ENCODE data around the gene GRM4.
"Not testable (repeated sequence)": the region's sequence is repeated elsewhere in the genome, so short reads cannot be mapped to it uniquely, and the experiment has no call there.

GRM4 gene

DNA sequence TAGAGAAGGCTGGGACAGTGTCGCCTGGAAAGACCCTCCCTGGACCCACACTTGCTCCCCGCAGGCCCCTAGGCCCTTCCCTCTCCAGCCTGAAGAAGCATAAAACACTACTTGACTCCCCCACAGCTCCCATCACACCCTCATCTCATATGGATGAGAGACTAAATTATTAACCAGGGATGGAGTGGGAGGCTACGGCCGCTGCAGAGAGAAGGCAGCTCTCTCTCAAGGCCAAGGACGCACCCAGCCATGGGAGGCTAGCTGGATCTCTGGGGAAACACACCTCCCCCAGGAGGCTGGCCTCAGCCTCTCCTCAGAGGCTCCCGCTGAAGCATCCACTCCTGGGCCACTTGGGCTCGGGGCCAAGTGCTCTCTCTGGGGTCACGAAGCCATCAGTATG, 102.5 kb downstream of the GRM4 start:
- DNase-seq (ENCODE audit: low spot score): no peak

DNA sequence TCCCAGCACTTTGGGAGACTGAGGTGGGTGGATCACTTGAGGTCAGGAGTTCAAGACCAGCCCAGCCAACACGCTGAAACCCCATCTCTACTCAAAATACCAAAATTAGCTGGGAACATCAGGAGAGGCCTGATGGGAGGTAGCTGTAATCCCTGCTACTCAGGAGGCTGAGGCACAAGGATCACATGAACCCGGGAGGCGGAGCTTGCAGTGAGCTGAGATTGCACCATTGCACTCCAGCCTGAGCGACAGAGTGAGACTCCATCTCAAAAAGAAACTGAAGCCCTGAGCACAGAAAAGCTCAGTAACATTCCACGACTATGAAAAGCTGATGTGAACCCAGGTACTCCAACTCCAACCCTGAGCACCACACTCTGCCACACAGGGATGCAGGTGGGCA, 103.9 kb downstream of the GRM4 start:
- DNase-seq (ENCODE audit: low spot score): not testable (repeated sequence)

DNA sequence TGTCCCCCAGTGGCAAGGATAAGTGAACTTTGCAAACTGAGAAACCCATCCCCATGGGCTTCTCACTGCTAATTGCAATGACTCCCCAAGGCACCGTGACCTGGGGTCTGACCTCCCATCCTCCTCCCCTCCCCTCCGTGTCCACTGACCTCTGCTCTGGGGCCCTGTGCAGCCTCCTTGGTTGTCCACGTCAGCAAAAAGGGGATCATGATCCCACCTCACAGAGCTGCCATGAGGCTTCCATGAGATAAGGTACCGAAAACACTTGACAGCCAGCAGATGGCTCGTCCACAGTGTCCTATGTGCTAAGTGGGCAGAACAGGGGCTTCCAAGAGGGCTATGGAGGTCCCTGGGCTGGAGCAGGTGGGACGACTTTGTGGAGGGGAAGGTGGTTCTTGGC, 104.5 kb downstream of the GRM4 start:
- DNase-seq (ENCODE audit: low spot score): no peak

DNA sequence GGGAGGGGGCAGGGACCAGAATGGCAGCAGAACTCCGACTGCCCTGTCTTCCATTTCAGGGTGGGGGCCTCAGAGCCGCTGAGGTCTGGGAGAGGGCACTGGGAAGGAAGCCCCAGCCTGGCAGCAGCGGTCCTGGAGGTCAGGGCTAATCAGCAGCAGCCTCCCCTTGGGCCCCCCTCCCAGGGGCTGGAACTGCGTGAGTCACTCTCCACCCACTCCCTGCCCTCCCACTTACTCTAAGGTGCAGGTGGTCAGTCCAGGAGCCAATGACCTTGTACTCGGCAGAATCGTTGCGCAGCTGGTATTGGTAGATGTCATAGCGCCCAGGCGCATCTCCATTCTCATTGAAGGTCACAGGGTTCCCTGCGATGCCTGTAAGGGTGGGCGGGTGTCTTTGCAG, 105.9 kb downstream of the GRM4 start:
- no peak for DNase-seq (ENCODE audit: low spot score)

DNA sequence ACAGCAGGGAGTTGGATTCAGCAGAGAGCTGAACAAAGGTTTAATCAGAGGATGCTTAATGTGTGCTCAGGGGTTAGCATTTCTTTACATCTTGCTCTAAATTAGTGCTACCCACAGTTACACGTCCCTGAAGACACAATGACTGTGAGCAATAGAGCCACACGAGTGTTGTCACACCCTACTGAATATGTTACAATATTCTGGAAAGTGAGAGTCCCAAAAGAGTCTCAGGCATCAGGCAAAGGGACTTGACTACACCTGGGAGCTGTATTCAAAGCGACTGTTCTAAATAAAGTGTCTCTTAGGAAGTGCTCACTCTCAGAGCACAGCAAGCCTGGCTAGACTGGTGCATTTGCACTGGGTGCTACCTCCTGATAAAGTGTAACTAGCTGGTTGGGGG, 108.7 kb downstream of the GRM4 start:
- no peak for DNase-seq (ENCODE audit: low spot score)

DNA sequence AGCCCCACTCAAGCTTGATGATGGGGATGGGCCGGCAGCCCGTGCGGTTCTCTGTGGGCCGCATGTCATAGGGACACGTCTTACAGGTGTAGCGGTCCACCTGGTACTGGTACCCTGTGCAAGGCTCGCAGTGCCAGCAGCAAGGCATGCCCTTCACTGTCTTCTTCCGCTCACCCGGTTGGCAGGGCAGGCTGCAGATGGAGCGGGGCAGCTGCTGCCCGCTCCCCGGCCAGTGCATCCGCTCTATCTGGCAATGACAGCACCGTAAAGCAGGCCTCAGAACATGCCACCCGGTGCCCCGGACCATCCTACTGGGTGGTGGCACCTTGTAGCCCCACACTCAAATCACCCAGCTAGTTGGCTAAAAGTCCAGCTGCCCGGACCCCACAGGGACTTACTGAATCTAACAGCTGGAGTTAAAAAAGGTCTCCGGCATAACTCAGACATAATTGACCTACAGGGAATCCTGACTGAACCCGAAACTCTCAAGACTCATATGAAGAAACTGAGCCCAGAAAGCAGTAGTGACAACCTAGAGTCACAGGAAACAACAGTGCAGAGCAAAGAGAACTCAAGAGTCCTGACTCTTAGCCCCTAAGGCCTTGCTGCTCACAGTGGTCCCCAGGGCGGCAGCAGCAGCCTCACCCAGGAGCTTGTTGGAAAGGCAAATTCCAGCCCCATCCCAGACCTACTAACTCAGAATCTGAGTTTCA, 109.4 kb downstream of the GRM4 start:
- DNase-seq (ENCODE audit: low spot score): no peak

DNA sequence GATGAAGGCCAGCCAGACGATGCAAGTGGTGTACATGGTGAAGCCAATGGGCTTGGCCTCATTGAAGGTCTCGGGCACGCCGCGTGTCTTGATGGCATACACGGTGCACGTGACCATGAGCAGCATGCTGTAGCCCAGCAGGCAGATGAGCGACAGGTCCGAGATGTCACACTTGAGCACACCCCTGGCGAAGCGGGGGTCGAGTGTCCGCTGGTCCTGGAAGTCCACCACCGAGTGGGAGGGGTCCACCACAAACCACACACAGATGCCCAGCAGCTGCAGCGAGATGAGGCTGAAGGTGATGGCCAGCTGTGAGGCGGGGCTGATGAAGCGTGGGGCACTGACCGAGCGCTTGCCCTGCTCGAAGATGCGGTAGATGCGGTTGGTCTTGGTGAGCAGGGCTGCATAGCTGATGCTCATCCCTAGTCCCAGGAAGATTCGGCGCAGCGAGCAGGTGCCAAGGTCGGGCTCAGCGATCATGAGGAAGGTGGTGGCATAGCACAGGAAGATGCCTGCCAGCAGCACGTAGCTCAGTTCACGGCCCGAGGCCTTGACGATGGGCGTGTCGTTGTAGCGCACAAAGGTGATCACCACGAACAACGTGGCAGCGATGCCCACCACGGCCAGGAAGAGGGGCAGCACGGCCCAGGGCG, 110.1 kb downstream of the GRM4 start:
- DNase-seq (ENCODE audit: low spot score): no peak

DNA sequence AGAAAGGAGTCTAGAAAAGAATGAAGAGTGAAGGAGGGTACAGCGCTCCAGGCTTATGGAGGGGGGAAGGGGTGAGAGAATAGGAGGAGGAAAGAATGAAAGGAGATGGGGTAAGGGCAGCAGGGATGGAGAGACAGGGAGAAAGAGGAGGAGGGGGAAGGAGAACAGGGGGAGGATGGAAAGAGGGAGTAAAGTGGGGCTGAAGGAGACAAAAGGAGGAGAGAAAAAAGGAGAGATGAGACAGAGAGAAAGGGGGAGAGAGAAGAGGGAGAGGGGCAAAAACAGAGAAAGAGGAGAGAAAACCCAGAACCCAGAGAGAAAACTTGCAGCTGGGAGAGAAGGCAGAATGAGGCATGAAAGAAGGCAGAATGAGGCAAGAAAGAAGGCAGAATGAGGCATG, 110.7 kb downstream of the GRM4 start:
- no peak for DNase-seq (ENCODE audit: low spot score)

DNA sequence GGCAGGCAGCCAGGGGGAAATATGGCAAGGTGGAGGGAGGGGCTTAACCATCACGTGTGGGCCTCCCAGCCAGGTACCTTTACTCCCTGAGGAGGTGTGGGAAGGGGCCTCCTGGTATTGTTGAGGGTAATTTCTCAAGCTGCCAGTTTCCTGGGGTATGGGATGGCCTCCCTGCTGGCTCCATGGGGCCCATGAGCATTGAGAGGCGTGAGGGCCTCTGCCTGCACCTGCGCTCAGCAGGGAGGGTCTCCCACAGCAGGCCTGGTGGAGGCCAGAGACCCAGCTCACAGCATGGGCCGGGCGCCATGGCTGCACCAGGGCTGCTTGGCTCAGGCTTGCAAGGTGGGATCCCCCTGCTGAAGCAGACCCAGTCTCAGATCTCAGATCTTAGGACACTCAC, 113.0 kb downstream of the GRM4 start:
- no peak for DNase-seq (ENCODE audit: low spot score)

DNA sequence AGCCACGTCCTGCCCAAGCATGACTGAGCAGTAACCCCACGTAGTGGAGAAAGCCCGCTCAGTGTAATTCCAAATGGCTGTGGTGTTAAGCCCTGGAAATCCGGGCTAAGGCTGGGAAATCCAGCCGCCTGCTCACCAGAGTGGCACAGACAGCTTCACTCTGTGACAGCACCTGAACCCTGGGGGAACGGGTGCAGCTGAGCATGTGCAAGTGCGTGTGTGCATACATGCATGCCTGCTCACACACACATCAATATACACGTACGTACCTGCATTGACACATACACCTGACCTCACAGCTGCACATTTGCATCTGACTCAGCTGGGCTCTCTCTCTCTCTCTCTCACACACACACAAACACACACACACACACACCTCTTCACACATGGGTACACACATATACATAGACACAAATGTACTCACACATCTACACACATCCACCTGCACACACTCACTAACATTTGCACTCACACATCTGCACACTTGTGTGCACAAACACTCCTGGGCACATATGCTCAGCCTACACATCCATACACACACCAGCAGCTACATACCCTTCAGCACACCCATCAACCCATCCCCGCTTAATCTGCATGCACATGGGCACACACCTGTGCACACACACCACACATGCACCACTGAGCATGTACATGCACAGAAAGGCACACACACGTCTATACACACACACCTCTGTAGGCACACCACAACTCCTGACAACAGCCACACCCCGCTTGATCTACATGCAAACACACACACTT, 114.1 kb downstream of the GRM4 start:
- DNase-seq (ENCODE audit: low spot score): no peak

DNA sequence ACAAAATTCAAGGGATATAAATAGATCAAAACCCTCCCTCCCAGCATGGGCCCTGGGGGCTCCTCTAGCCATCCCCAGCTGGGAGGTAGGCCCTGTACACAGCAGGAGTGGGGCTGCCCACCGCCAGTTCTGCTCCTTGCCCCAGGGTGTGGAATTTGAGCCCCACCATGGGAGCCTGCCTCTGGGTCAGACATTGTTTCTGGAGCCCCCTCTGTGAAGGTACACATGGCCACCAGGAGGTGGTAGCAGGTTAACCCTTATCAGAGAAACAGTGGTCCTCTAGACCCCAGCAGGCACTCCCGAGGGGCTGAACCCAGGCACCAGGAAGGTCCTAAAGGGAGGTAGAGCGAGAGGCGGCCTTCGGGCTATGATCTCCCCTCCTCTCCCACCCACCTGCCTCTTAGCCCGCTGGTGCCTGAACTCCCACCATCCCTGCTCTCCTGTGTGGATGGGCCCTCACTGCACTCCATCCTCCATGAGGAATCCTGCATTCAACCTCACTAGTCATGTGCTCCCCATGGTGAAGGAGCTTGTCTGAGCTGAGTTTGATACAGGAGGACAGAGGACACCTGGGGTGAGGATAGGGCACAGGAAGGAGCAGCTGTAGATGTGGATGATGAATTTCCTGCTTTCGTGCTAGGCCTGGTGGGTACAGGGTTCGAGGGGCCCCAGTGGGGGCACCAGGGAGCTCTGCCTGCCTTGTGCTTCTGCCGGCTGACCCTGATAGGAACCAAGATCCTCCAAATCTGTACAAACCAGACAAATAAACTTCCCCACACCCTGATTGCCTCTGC, 114.9 kb downstream of the GRM4 start:
- DNase-seq (ENCODE audit: low spot score): no peak

DNA sequence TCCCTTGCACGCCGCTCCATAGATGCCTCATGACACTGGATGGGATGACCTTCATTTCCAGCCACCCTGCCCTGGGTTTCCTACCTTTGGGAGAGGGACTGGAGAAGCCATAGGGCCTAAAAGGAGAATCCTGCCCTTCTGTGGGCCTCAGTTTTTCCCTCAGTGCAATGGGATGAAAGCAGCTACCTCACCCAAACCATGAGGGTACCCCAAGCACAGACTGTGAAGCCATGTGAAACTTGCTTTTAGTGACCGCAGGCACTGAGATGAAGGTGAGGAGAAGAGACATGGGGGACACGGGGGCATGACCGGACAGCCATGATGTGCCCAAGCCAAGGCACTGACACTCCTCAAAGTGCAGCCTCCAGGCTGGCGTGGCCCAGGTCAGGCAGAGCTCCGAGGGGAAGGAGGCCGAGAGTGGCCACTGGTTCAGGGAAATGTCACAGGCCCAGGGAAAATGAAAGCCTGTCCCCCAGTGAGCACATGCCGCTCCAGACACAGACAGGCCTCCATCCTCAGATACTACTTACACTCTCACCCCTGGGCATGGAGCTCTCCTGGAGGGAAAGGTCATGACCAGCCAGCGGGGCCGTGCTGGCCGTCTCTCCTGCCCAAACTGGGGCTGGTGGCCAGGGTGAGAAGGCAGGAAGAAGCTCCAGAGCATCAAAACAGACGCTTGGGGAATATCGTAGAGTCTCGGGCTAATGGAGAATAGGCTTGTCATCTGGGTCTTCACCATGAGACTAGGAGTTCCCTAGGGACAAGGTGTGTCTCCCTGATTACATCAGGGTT, 116.2 kb downstream of the GRM4 start:
- DNase-seq (ENCODE audit: low spot score): no peak

DNA sequence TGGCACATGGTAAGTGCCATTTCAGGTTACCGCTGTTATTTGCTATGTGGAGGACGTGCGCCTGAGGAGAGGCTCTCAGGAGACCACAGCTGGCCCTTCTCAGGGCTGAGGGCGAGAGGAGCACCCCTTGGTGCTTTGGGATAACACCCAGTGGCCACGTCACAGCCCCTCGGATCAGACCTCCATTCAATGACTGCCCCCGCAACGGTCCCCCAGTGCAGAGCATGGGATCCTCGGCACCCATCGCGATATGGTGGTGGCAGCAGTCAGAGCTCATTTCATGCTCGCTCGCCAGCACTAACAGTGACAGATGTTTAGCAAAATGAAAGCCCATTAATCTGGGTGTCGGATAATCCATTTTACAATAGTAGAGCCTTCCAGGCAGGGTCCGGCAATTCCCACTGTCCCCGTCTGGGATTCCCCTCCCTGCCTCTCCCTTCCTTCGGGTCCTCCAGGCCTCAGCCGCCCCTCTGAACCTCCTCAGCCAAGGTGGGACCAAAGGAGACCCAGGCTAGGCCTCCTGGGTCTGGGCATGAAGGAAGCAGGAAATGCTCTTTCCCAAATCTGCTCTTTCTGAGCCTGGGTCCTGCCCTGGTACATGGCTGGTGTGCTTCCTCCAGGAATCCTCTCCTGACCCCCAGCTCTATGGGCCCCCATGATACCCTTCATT, 117.1 kb downstream of the GRM4 start:
- no peak for DNase-seq (ENCODE audit: low spot score)

DNA sequence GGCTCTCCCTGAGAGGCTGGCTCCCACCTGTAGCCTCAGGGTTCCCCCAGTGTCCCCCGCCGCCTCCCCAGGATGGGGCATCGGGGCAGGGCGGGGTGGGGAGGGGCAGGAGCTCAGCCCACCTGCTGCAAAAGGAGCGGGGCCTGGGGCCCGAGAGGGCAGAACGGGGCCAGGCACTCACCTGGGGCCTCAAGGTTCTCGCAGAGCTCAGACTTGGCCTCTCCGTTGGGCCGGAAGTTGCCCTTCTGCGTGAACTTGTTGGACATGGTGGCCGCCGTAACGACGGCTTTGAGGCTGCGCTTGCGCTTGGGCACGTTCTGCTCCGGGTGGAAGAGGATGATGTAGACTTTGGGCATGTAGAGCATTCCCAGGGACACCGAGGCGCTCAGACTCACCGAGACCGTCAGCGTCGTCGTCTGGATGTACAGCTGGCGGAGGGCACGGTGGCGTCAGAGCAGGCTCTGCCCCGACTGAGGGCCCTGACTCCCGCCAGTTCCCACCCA, 117.9 kb downstream of the GRM4 start:
- no peak for DNase-seq (ENCODE audit: low spot score)

DNA sequence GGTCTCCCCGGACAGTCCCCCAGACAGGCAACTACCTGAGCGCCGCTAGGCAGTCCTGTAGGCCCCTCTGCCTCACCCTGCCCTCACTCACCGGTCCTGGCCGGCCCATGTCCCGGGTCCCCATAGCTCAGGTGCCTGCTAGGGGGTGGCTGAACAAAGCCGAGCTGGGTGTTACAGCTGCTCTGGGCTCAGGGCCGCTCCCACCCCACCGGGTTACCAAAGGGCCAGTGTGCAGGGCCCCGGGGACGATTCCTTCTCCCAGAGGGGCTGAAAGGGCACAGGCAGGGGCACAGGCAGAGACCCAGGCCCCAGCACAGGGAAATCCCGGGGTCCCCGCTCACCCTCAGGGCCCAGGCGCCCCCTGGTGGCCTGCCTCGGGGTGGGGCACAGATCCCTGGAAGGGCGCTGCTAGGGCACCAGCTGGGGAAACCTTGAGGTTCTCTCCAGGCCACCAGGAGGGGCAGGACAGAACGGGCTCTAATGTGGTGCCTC, 118.4 kb downstream of the GRM4 start:
- peak; percentile 92 for DNase-seq (ENCODE audit: low spot score)

DNA sequence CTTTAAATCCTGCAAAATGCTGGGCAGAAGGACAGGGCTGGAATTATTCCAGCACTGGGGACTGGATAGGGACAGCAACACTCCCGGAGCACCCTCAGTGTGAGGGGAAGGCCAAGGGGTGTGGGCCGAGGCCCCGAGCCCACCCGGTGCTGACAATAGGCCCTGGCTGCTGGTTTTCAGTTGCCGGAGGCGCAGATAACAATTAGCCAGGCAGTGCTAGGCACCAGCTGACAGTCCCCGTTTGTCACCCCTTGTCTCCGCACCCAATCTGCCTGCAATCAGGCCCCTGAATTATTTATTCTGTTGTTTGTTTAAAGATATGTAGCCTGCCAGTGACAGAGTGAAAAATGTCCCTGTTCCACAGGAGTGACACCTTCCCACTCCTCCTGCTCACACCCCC, 120.0 kb downstream of the GRM4 start:
- DNase-seq (ENCODE audit: low spot score): no peak

DNA sequence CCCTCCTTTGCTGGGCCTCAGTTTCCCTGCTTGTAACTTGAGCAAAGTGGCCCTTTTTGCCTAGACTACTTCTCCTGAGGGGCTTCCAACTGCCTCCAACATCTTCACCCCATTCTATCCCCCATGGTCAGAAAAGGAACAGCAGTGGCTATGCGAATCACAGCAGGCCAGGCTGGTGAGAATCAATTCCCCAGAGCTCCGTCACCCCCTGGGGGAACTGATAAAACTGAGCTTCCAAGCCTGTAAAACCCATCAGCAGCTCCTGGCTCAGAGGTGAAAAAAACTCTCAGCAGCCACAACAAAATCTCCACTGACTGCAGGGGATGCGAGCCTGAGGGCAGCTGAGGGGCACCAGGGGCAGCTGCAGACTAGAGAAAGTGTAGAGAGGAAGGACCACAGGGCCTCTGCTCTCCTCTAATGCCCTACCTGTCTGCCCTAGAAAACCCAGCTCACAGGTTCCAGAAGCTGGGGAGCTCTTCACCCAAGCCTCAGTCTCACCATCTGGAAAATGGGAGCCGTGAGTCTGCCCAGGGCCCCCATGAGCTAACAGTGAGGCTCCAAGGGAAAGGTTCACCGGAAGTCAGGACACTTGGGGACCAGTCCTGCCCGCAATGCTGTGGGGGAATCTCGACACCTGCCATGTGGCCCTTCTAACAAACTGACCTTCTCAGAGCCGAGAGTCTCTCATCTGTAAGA, 120.6 kb downstream of the GRM4 start:
- no peak for DNase-seq (ENCODE audit: low spot score)

DNA sequence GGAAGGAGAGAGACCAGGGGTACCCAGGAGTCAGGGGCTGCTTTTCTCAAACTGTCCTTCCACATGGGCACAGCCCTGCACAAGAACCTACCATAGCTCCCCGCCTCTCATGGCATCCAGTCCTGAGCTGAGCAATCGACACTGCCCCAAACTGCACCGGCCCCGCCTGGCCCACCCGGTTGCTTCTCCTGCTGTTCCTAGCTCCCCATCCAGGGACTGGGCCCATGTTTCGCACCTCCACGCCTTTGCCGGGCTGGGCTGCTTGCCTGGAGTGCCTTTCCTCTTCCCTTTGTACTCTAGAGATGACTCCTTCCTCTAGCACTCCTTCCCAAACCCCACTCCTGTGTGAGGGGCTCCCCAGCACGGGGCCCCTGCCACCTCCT, 123.0 kb downstream of the GRM4 start:
- DNase-seq (ENCODE audit: low spot score): no peak

DNA sequence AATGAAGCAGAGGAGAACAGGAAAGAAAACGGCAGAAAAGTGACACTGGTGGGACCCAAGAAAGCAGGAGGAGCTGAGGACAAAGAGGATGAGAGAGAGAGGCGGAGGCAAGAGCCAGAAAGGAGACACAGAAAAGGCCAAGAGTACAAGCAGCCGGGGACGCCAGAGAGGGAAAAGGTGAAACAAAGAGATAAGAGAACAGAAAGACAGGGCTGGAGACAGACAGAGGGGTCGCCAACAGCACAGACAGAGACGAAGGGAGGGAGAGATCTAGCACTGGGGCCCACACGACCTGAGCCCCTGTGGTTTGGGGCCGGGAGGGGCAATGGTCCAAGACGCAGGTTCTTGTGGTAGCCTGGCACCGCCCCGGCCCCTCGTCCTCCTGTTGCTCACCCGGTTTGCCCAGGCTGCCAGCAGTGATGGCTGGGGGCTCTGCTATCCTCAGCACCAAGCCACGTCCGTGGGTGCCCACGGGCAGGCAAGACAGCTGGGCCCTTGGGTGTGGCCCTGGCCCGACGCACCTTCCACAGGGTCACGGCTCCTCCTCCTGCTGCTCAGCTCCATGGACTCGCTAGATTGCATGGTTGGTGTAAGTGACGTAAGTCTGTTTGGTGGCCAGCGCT, 123.5 kb downstream of the GRM4 start:
- DNase-seq (ENCODE audit: low spot score): no peak
